PC-3 (cell line): ENCODE data around the gene CXorf58. TPM values are rescaled to one million over a fixed set of nuclear protein-coding genes. Genes with fewer than 3 reads are reported as not detected.

ENCODE experiments used
- ATAC-seq: fragments of 200-7000 bp; cut with Tn5 transposase; 2 replicates; pipeline ENCODE4 v1.9.1; 2020; ENCODE audit warnings: mild to moderate bottlenecking, moderate library complexity
- BruUV-seq: library from RNA; stranded (reverse); fragments of 400-500 nt; replicated peaks from 2 replicates; lab custom pipeline; 2021; lab: Mats Ljungman, UMichigan
- CTCF ChIA-PET: fragments of 300-600 bp; sonication (Branson Sonifier 250); formaldehyde crosslinking; loops from one replicate; lab custom pipeline; 2022; ENCODE audit warnings: antibody characterized with exemption; lab: Charles Lee
- POLR2A ChIA-PET: fragments of 300-600 bp; sonication (Branson Sonifier 250); formaldehyde crosslinking; loops from one replicate; lab custom pipeline; 2022; ENCODE audit warnings: antibody characterized with exemption; ENCODE audit not compliant: unreplicated experiment; lab: Charles Lee
- DNase-seq: peaks from one replicate; pipeline ENCODE4 v3.0.0-alpha.2; 2015
- H2AFZ ChIP-seq: fragments of 300-600 bp; sonication (generic); 2 replicates; pipeline ENCODE4 v1.6.0; 2016; ENCODE audit warnings: antibody characterized with exemption, low read length
- H3F3A ChIP-seq: fragments of 300-600 bp; sonication (generic); one replicate; pipeline ENCODE4 v1.6.0; 2017; ENCODE audit warnings: antibody characterized with exemption, low read length, control low read depth, mild to moderate bottlenecking; ENCODE audit not compliant: unreplicated experiment
- H3K27ac ChIP-seq: fragments of 300-600 bp; sonication (generic); 2 replicates; pipeline ENCODE4 v1.5.1; 2016; ENCODE audit warnings: mild to moderate bottlenecking, low read length
- H3K27me3 ChIP-seq: fragments of 300-600 bp; sonication (generic); 2 replicates; pipeline ENCODE4 v1.6.1; 2016; ENCODE audit warnings: low read length, mixed read lengths
- H3K36me3 ChIP-seq: fragments of 300-600 bp; sonication (generic); 2 replicates; pipeline ENCODE4 v1.6.1; 2016; ENCODE audit warnings: low read depth, mixed run types, low read length, mixed read lengths
- H3K4me1 ChIP-seq: fragments of 300-600 bp; sonication (generic); 2 replicates; pipeline ENCODE4 v1.5.1; 2016; ENCODE audit warnings: low read length; ENCODE audit not compliant: insufficient read depth
- H3K4me2 ChIP-seq: fragments of 300-600 bp; sonication (generic); 2 replicates; pipeline ENCODE4 v1.6.0; 2016; ENCODE audit warnings: low read length
- H3K4me3 ChIP-seq: fragments of 300-600 bp; sonication (generic); 2 replicates; pipeline ENCODE4 v1.5.1; 2016; ENCODE audit warnings: mild to moderate bottlenecking, low read length, mixed read lengths
- H3K79me2 ChIP-seq: fragments of 300-600 bp; sonication (generic); 2 replicates; pipeline ENCODE4 v1.6.1; 2017; ENCODE audit warnings: low read length, mixed read lengths
- H3K9ac ChIP-seq: fragments of 300-600 bp; sonication (generic); 2 replicates; pipeline ENCODE4 v1.6.0; 2016; ENCODE audit warnings: mild to moderate bottlenecking, low read length
- H3K9me2 ChIP-seq: fragments of 300-600 bp; sonication (generic); replicated peaks from 2 replicates; pipeline ENCODE4 v1.6.1; 2016; ENCODE audit warnings: mixed run types, low read length, mixed read lengths
- H3K9me3 ChIP-seq: fragments of 300-600 bp; sonication (generic); 2 replicates; pipeline ENCODE4 v1.6.1; 2016; ENCODE audit warnings: low read length, mixed read lengths
- H4K20me1 ChIP-seq: fragments of 300-600 bp; sonication (generic); 2 replicates; pipeline ENCODE4 v1.6.1; 2016; ENCODE audit warnings: low read length, mixed read lengths
- EZH2 ChIP-seq: fragments of 300-600 bp; sonication (generic); IDR thresholded peaks from one replicate; pipeline ENCODE4 v1.6.1; 2017; ENCODE audit warnings: antibody characterized with exemption, mild to moderate bottlenecking, low read length; ENCODE audit not compliant: unreplicated experiment
- EZH2phosphoT487 ChIP-seq: fragments of 300-600 bp; sonication (generic); IDR thresholded peaks from 2 replicates; pipeline ENCODE4 v1.6.1; 2018; ENCODE audit warnings: mild to moderate bottlenecking, antibody characterized with exemption, low read length, borderline replicate concordance
- intact Hi-C: fragments of 100-400 bp; cut with micrococcal nuclease; formaldehyde crosslinking; loops from 2 replicates; pipeline ENCODE4 v1.9.0; 2023
- total RNA-seq: library from RNA; depleted of rRNA; stranded (reverse); fragments of >200 nt; gene quantifications from 2 replicates; pipeline ENCODE4 v1.2.3, GENCODE V29; 2014
- TF ChIP-seq, protein P1 (sequence below): fragments of 300-600 bp; sonication (generic); conservative IDR thresholded peaks from 2 replicates; pipeline ENCODE4 v1.5.1; 2017; ENCODE audit warnings: antibody characterized with exemption, low read depth, mild to moderate bottlenecking, low read length

The CXorf58 gene
- total RNA-seq, 1 experiment from 2014 or later = not detected

DNA sequence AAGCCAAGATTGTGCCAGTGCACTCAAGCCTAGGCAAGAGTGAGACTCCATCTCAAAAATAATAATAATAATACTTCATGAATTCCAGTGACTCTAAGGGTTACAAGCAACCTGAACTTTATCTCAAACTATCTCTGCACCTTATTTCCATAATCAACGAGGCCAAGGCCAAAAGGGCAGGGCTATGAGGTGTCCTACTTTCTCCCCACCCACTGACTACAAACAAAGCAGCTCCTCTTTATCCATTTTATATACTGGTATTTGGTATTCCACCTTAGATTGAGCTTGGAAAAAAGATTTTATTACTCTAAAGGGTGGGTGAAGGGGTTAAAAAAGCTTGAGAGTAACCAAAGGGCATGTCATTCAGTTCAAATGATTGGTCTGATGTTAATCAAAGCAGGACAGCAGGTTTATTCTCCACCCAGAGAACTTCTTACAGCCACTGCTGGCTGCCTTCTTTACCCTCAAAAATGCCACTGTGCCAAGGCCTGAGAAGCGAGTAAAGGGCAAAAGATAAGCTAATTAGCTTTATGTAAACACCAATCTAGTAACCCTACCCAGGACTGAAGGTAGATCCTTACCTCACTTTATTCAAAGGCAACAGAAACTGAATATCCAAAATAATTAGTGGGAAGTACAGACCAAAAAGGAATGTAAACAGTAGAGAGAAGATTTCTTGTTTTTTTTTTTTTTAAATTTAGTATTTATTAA, 28.3 kb upstream of the CXorf58 start:
- no TSS peak for BruUV-seq
- Histone ChIP-seq H3F3A (no peaks in the 10 kb centered on the region), H3K79me2 (0 out of 2 replicates have a peak, but pooled peaks cover 5% of the 10 kb centered on the region), H3K27ac (no peak overlapping the region), H3K27me3 (no peaks in the 10 kb centered on the region), H3K9me3 (no peaks in the 10 kb centered on the region), H3K4me1 (peaks cover 21% of the 10 kb centered on the region), H3K9ac (no peak overlapping the region), H3K36me3 (no peaks in the 10 kb centered on the region), H2AFZ (no peak overlapping the region), H4K20me1 (no peaks in the 10 kb centered on the region), H3K4me3 (no peak overlapping the region), H3K4me2 (no peak overlapping the region), H3K9me2 (no peaks in the 10 kb centered on the region)
- TF ChIP-seq EZH2phosphoT487 = no peak
- TF ChIP-seq EZH2 = no peak
- TF ChIP-seq, protein P1, sequence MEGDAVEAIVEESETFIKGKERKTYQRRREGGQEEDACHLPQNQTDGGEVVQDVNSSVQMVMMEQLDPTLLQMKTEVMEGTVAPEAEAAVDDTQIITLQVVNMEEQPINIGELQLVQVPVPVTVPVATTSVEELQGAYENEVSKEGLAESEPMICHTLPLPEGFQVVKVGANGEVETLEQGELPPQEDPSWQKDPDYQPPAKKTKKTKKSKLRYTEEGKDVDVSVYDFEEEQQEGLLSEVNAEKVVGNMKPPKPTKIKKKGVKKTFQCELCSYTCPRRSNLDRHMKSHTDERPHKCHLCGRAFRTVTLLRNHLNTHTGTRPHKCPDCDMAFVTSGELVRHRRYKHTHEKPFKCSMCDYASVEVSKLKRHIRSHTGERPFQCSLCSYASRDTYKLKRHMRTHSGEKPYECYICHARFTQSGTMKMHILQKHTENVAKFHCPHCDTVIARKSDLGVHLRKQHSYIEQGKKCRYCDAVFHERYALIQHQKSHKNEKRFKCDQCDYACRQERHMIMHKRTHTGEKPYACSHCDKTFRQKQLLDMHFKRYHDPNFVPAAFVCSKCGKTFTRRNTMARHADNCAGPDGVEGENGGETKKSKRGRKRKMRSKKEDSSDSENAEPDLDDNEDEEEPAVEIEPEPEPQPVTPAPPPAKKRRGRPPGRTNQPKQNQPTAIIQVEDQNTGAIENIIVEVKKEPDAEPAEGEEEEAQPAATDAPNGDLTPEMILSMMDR = no peak
- ChIA-PET POLR2A (interaction anchor here (0.5 to 0.7 kb wide), 2 partner anchors 57 to 341 kb away, joined by 3 to 7 read pairs; no protein-coding TSS in a partner anchor), CTCF (no interaction called here)
- intact Hi-C loops = loop anchor here (5.0 kb wide), 1 partner anchor 57 kb away; no protein-coding TSS in a partner anchor
- no peak for ATAC-seq
- DNase-seq = no peak

DNA sequence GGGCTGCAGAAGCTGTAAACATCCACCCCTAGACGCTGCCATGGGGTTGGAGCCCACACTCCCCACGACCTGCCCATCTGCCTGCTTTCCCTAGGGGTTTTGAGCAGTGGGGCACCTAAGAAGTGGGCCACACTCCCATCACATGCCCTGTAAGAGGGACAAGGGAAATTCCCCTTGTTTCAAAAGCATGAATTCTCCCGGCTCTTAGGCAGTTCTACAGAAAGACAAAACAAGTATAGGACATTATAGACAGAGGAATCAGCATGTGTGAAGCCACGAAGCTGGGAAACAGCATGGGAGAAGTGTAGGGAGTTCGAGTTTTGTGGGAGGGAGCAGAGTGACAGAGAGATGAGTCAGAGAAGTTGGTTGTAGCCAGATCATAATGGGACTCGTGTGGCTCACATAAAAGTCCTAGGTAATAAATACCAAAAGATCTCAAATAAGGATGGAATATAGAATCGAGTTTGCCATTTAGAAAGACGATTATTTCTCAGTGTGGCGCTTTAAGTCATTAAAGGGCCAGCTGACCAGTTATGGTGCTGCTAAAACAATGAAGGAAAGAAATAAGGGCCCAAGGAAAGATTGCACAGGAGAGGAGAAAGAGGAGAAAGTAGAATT, 24.0 kb upstream of the CXorf58 start:
- H3K9ac ChIP-seq = peak overlapping the region; percentile 74
- peak overlapping the region; percentile 37 for H2AFZ ChIP-seq
- BruUV-seq = no TSS peak
- H3K9me2 ChIP-seq = no peaks in the 10 kb centered on the region
- peak overlapping the region; percentile 96 for H3K27ac ChIP-seq
- 0 out of 2 replicates have a peak, but pooled peaks cover 7% of the 10 kb centered on the region for H3K79me2 ChIP-seq
- ChIA-PET POLR2A (interaction anchor here (0.6 kb wide), 1 partner anchor 127 kb away, joined by 3 read pairs; no protein-coding TSS in a partner anchor), CTCF (no interaction called here)
- intact Hi-C loops = loop anchor here (5.0 kb wide), 1 partner anchor 62 kb away; no protein-coding TSS in a partner anchor
- H3F3A ChIP-seq = no peaks in the 10 kb centered on the region
- H3K27me3 ChIP-seq = no peaks in the 10 kb centered on the region
- H3K9me3 ChIP-seq = no peaks in the 10 kb centered on the region
- no peaks in the 10 kb centered on the region for H4K20me1 ChIP-seq
- no peaks in the 10 kb centered on the region for H3K36me3 ChIP-seq
- no peak for TF ChIP-seq EZH2
- peak overlapping the region; percentile 61 for H3K4me2 ChIP-seq
- ATAC-seq = peak; percentile 97
- peak overlapping the region; percentile 42; the same call in 1 of the 2 replicates for H3K4me3 ChIP-seq
- H3K4me1 ChIP-seq = peaks cover 27% of the 10 kb centered on the region
- DNase-seq = peak; percentile 84

DNA sequence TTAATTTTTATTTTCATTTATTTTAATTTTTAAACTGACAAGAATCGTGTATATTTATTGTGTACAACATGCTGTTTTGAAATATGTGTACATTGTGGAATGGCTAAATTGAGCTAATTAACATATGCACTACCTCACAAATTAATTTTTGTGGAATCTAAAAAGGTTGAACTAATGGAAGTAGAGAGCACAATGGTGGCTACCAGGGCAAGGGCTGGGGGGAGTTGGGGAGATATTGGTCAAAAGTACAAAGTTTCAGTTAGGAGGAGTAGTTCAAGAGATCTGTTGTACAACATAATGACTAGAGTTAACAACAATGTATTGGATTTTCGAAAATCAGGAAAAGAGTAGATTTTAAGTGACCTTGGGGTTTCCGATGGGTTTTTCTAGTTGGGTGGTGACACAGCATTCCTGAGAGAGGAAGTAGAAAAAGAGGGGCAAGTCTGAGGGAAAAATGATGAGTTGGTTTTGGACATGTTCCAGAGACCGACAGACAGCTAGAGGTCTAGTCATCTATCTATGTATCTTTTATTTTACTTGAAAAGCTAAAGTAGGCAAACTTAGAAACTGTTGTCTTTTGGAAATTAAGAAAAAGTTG, 23.3 kb upstream of the CXorf58 start:
- ChIA-PET CTCF (no interaction called here), POLR2A (interaction anchor here (0.6 kb wide), 2 partner anchors 60 to 127 kb away, joined by 3 read pairs; no protein-coding TSS in a partner anchor)
- H3K9ac ChIP-seq = peak overlapping the region; percentile 74
- H2AFZ ChIP-seq = no peak overlapping the region
- H3K27me3 ChIP-seq = no peaks in the 10 kb centered on the region
- H3K27ac ChIP-seq = peak overlapping the region; percentile 96
- no TSS peak for BruUV-seq
- peaks cover 33% of the 10 kb centered on the region for H3K4me1 ChIP-seq
- DNase-seq (peak; percentile 63), ATAC-seq (no peak)
- intact Hi-C loops = loop anchor here (5.0 kb wide), 1 partner anchor 62 kb away; no protein-coding TSS in a partner anchor
- H3K9me3 ChIP-seq = no peaks in the 10 kb centered on the region
- H3K4me3 ChIP-seq = peak overlapping the region; percentile 42; the same call in 1 of the 2 replicates
- no peaks in the 10 kb centered on the region for H3K9me2 ChIP-seq
- H3K79me2 ChIP-seq = 0 out of 2 replicates have a peak, but pooled peaks cover 7% of the 10 kb centered on the region
- H3F3A ChIP-seq = no peaks in the 10 kb centered on the region
- TF ChIP-seq, protein P1 = no peak
- TF ChIP-seq EZH2phosphoT487 = no peak
- no peak for TF ChIP-seq EZH2
- no peaks in the 10 kb centered on the region for H3K36me3 ChIP-seq
- H3K4me2 ChIP-seq = peak overlapping the region; percentile 61
- H4K20me1 ChIP-seq = no peaks in the 10 kb centered on the region
